ENCODE results near the gene PDK1.

GRCh38 chr2:172513935-172514586 is 41.8 kb upstream of the PDK1 start:
- no peak for TF ChIP-seq EZH2 (IDR thresholded peaks at IDR 0.05; ENCODE audit: borderline replicate concordance, low read length)
- no peak for TF ChIP-seq CTCF (conservative IDR thresholded peaks at IDR 0.05 in 1 of 2, IDR thresholded peaks at IDR 0.05 in 1 of 2; ENCODE audit: extremely low read depth in 1 of 2, insufficient read depth in 1 of 2, low read depth in 1 of 2, low read length in 2 of 2)
